SK-N-SH treated with all-trans-retinoic acid at 6 μM for 48 hours (cell line): ENCODE data around the gene EXTL1.

Experiments used
- GLIS3 ChIP-seq: fragments of 250-450 bp; sonication (Bioruptor Pico); IDR thresholded peaks from 2 replicates; pipeline ENCODE4 v1.5.0; 2020; ENCODE audit warnings: mild to moderate bottlenecking, moderate library complexity
- ISL1 ChIP-seq: fragments of 250-450 bp; sonication (Bioruptor Pico); IDR thresholded peaks from 2 replicates; pipeline ENCODE4 v2.1.2; 2022; ENCODE audit warnings: mild to moderate bottlenecking, moderate library complexity
- OSR1 ChIP-seq: fragments of 250-450 bp; sonication (Bioruptor Pico); IDR thresholded peaks from 2 replicates; pipeline ENCODE4 v1.8.0; 2022; ENCODE audit warnings: moderate library complexity, mild to moderate bottlenecking, inconsistent platforms
- PPARA ChIP-seq: fragments of 250-450 bp; sonication (Bioruptor Pico); IDR thresholded peaks from 2 replicates; pipeline ENCODE4 v1.5.0; 2020; ENCODE audit warnings: mild to moderate bottlenecking, borderline replicate concordance
- RARB ChIP-seq: fragments of 250-450 bp; sonication (Bioruptor Pico); IDR thresholded peaks from 2 replicates; pipeline ENCODE4 v1.8.0; 2021; ENCODE audit warnings: mild to moderate bottlenecking, moderate library complexity
- TCF4 ChIP-seq: fragments of 250-450 bp; sonication (Bioruptor Pico); IDR thresholded peaks from 2 replicates; pipeline ENCODE4 v1.8.0; 2021; ENCODE audit warnings: mild to moderate bottlenecking, moderate library complexity, borderline replicate concordance
- TOX ChIP-seq: fragments of 250-450 bp; sonication (Bioruptor Pico); IDR thresholded peaks from 2 replicates; pipeline ENCODE4 v1.8.0; 2021; ENCODE audit warnings: mild to moderate bottlenecking, moderate library complexity, borderline replicate concordance
- TF ChIP-seq, protein P1 (sequence below): fragments of 250-450 bp; sonication (Bioruptor Pico); IDR thresholded peaks from 2 replicates; pipeline ENCODE4 v1.8.0; 2020; ENCODE audit warnings: mild to moderate bottlenecking, moderate library complexity, borderline replicate concordance

DNA sequence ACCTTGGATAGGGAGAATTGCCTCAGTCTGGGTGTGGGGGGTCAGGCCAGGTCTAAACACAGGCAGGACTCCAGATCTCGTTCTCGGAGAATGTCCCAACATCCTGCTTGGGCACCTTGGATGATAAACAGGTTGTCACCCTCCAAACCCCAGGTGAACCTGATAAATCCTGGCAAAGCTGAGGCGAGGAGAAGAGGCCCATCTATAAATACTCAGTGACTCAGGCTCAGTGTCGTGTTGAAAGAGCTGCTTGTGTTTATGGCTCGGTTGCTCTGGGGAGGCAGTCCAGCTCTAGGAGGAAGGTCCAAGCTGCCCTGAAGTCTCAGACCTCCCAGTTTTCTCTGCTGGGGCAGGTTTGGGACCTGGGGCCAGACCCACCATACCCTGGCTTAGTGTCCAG lies 61.6 kb downstream of the EXTL1 start:
- TF ChIP-seq TCF4 (CRISPR knock-in tag) (no peak), GLIS3 (CRISPR knock-in tag) (no peak), RARB (CRISPR knock-in tag) (no peak), ISL1 (no peak), PPARA (no peak), TOX (no peak), OSR1 (no peak)
- TF ChIP-seq, protein P1, sequence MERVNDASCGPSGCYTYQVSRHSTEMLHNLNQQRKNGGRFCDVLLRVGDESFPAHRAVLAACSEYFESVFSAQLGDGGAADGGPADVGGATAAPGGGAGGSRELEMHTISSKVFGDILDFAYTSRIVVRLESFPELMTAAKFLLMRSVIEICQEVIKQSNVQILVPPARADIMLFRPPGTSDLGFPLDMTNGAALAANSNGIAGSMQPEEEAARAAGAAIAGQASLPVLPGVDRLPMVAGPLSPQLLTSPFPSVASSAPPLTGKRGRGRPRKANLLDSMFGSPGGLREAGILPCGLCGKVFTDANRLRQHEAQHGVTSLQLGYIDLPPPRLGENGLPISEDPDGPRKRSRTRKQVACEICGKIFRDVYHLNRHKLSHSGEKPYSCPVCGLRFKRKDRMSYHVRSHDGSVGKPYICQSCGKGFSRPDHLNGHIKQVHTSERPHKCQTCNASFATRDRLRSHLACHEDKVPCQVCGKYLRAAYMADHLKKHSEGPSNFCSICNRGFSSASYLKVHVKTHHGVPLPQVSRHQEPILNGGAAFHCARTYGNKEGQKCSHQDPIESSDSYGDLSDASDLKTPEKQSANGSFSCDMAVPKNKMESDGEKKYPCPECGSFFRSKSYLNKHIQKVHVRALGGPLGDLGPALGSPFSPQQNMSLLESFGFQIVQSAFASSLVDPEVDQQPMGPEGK (CRISPR knock-in tag): no peak
